Trophoblast cell (in vitro differentiated cells and primary cell): ENCODE data around the gene USP7.
"Not testable (repeated sequence)": the region's sequence is repeated elsewhere in the genome, so short reads cannot be mapped to it uniquely, and the experiment has no call there.

ENCODE experiments used
- DNase-seq, 2 donors: peaks; one replicate each; pipeline ENCODE4 v3.0.0-alpha.2; 2016
- H2AFZ ChIP-seq: 2 replicates; pipeline ENCODE4 v1.6.1; 2013; ENCODE audit warnings: low read length, moderate library complexity, mild to moderate bottlenecking; ENCODE audit not compliant: insufficient read depth, poor library complexity
- H2AK5ac ChIP-seq: 2 replicates; pipeline ENCODE4 v1.6.1; 2013; ENCODE audit warnings: mild to moderate bottlenecking, low read length
- H2BK120ac ChIP-seq: 2 replicates; pipeline ENCODE4 v1.6.1; 2013; ENCODE audit warnings: low read length, mild to moderate bottlenecking, moderate library complexity; ENCODE audit not compliant: insufficient read depth, poor library complexity
- H2BK12ac ChIP-seq: 2 replicates; pipeline ENCODE4 v1.6.1; 2013; ENCODE audit warnings: mild to moderate bottlenecking, low read length, moderate library complexity
- H2BK5ac ChIP-seq: 2 replicates; pipeline ENCODE4 v1.6.1; 2013; ENCODE audit warnings: low read length, low read depth, moderate library complexity, mild to moderate bottlenecking; ENCODE audit not compliant: poor library complexity
- H3K14ac ChIP-seq: 2 replicates; pipeline ENCODE4 v1.6.1; 2013; ENCODE audit warnings: mild to moderate bottlenecking, low read length
- H3K18ac ChIP-seq: 2 replicates; pipeline ENCODE4 v1.6.1; 2013; ENCODE audit warnings: mild to moderate bottlenecking, low read length
- H3K23ac ChIP-seq: 2 replicates; pipeline ENCODE4 v1.6.1; 2013; ENCODE audit warnings: low read length
- H3K27ac ChIP-seq: 2 replicates; pipeline ENCODE4 v1.5.1; 2013; ENCODE audit warnings: low read depth, mild to moderate bottlenecking, inconsistent platforms, low read length, moderate library complexity
- H3K27me3 ChIP-seq: 2 replicates; pipeline ENCODE4 v1.6.1; 2013; ENCODE audit warnings: inconsistent platforms, mild to moderate bottlenecking, low read length, moderate library complexity; ENCODE audit not compliant: insufficient read depth
- H3K36me3 ChIP-seq, 2 experiments: 1 replicate in 1 of 2; 2 replicates in 1 of 2; pipeline ENCODE4 v1.6.1; 2013; ENCODE audit warnings: low read length in 2 of 2, mild to moderate bottlenecking in 2 of 2, moderate library complexity in 1 of 2; ENCODE audit not compliant: insufficient read depth in 2 of 2, control insufficient read depth in 1 of 2
- H3K4ac ChIP-seq: 2 replicates; pipeline ENCODE4 v1.6.1; 2013; ENCODE audit warnings: low read depth, mild to moderate bottlenecking, low read length, moderate library complexity
- H3K4me1 ChIP-seq, 2 experiments: 1 replicate in 1 of 2; 2 replicates in 1 of 2; pipeline ENCODE4 v1.6.1; 2013; ENCODE audit warnings: low read length in 2 of 2, mild to moderate bottlenecking in 2 of 2, moderate library complexity in 1 of 2; ENCODE audit not compliant: insufficient read depth in 2 of 2, control insufficient read depth in 1 of 2
- H3K4me2 ChIP-seq: 2 replicates; pipeline ENCODE4 v1.6.1; 2013; ENCODE audit warnings: inconsistent platforms, mild to moderate bottlenecking, low read length, moderate library complexity
- H3K4me3 ChIP-seq: 2 replicates; pipeline ENCODE4 v1.5.1; 2013; ENCODE audit warnings: mild to moderate bottlenecking, low read depth, low read length, inconsistent platforms
- H3K79me1 ChIP-seq: one replicate; pipeline ENCODE4 v1.6.1; 2013; ENCODE audit warnings: low read length
- H3K79me2 ChIP-seq: 2 replicates; pipeline ENCODE4 v1.6.1; 2013; ENCODE audit warnings: low read length, mild to moderate bottlenecking; ENCODE audit not compliant: control insufficient read depth, insufficient read depth, poor library complexity
- H3K9ac ChIP-seq: 2 replicates; pipeline ENCODE4 v1.6.1; 2013; ENCODE audit warnings: mild to moderate bottlenecking, low read length
- H3K9me3 ChIP-seq: 2 replicates; pipeline ENCODE4 v1.6.1; 2013; ENCODE audit warnings: low read depth, mild to moderate bottlenecking, control low read depth, inconsistent platforms, low read length; ENCODE audit not compliant: insufficient read depth
- H4K12ac ChIP-seq: 2 replicates; pipeline ENCODE4 v1.6.1; 2013; ENCODE audit warnings: low read depth, mild to moderate bottlenecking, low read length, moderate library complexity
- H4K8ac ChIP-seq: 2 replicates; pipeline ENCODE4 v1.6.1; 2013; ENCODE audit warnings: low read depth, mild to moderate bottlenecking, low read length, moderate library complexity
- H4K91ac ChIP-seq: one replicate; pipeline ENCODE4 v1.6.1; 2013; ENCODE audit warnings: low read depth, mild to moderate bottlenecking, low read length, moderate library complexity
- WGBS: extraction: QIAGEN DNeasy Blood & Tissue Kit; methylation state at CpG from one replicate; pipeline ENCODE4 v1.1.7; 2013; ENCODE audit warnings: missing lambda C conversion rate; ENCODE audit not compliant: insufficient read length, insufficient coverage; ENCODE audit errors: extremely low coverage; 5-methylcytosine and 5-hydroxymethylcytosine counted together

The USP7 gene

DNA sequence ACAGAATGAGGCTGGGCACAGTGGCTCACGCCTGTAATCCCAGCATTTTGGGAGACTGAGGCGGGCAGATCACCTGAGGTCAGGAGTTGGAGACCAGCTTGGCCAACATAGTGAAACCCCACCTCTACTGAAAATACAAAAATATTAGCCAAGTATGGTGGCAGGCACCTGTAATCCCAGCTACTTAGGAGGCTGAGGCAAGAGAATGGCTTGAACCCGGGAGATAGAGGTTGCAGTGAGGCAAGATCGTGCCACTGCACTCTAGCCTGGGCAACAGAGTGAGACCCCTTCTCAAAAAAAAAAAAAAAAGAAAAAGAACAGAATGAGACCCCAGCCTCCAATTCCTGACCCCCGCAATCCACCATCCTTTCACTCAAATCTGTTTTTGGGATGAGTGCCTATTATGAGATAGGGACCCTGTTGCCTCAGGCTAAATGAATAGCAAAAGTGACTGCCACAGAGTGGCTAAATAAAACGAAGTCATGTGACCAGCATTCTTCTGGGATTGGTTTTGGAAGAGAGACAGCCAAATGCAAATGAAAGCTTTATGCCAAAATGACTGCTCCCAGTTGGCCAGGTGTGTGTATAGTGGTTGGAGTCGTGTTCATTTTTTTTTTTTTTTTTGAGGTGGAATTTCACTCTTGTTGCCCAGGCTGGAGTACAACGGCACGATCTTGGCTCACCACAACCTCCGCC lies 5.6 kb upstream of the USP7 start:
- H2BK5ac ChIP-seq, H3K9me3 ChIP-seq: not testable (repeated sequence)
- no CpG with 5 or more reads among the region's 10 CpGs for WGBS

DNA sequence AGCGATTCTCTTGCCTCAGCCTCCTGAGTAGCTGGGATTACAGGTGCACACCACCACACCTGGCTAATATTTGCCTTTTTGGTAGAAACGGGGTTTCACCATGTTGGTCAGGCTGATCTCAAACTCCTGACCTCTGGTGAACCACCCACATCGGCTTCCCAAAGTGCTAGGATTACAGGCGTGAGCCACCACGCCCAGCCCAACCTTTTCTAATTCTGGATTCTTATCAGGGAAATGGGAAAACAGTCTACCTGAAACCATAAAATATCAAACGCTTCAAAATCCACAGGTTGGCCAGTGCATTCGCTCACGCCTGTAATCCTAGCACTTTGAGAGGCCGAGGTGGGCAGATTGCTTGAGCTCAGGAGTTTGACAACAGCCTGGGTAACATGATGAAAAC lies 4.3 kb upstream of the USP7 start:
- not testable (repeated sequence) for H3K9ac ChIP-seq, H3K79me2 ChIP-seq, H2BK12ac ChIP-seq, H4K8ac ChIP-seq, H2AK5ac ChIP-seq, H2BK120ac ChIP-seq, H3K27me3 ChIP-seq, H3K36me3 ChIP-seq, H3K4me2 ChIP-seq, H3K79me1 ChIP-seq, H3K23ac ChIP-seq, H3K9me3 ChIP-seq, H2AFZ ChIP-seq, H3K14ac ChIP-seq, H4K12ac ChIP-seq, H3K4me3 ChIP-seq, H3K4me1 ChIP-seq, H4K91ac ChIP-seq, H3K27ac ChIP-seq, H2BK5ac ChIP-seq, H3K4ac ChIP-seq, H3K18ac ChIP-seq, DNase-seq
- WGBS = no CpG with 5 or more reads among the region's 9 CpGs

More for the DNA sequence above, 5.6 kb upstream of the USP7 start:
- H3K79me2 ChIP-seq, H3K14ac ChIP-seq, H2AK5ac ChIP-seq, H3K27ac ChIP-seq, H3K4me2 ChIP-seq, H4K12ac ChIP-seq, H2BK120ac ChIP-seq, DNase-seq, H3K18ac ChIP-seq, H3K4ac ChIP-seq, H4K8ac ChIP-seq, H2AFZ ChIP-seq, H3K36me3 ChIP-seq, H3K27me3 ChIP-seq, H4K91ac ChIP-seq, H3K23ac ChIP-seq, H3K4me3 ChIP-seq, H3K79me1 ChIP-seq, H3K9ac ChIP-seq, H3K4me1 ChIP-seq, H2BK12ac ChIP-seq: not testable (repeated sequence)

DNA sequence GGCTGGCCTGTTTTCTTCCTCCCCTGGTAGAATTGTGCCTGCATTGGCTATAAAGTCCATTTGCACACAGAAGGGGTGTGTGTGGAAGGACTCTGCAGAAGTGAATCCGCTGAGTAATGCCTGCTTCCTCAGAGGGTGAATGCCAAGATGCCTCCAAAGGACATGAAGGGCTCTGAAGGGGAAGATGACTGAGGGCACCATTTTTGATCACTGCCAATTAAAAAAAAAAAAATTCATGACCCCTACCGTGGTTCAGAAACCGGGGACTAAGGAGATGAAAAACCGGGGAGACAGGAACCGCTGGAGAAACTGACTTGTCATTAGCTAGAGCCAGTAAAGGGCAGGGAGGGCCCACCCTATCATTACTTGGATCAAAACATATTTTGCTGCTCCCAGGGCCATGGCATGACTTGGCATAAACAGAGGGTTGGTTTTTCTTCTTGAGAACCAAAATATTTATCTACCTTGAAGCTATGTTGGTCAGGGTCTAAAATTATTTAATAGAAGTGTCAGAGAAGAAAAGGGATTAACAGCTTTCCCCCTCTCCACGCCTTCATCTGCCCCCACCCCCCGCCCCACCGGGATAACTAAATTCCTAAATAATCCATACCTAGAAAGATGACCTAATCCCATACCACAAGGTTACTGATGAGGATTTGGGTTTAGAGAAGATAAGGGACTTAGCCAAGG lies 3.6 kb upstream of the USP7 start:
- Histone ChIP-seq H2BK5ac (no peak overlapping the region), H3K14ac (no peak overlapping the region), H3K23ac (no peak overlapping the region), H3K9ac (no peak overlapping the region), H3K18ac (no peak overlapping the region), H3K4ac (no peak overlapping the region), H3K9me3 (no peaks in the 10 kb centered on the region), H3K79me1 (peaks cover 9% of the 10 kb centered on the region), H3K36me3 (no peaks in the 10 kb centered on the region), H2AK5ac (no peak overlapping the region), H2BK120ac (no peak overlapping the region), H2BK12ac (no peak overlapping the region), H2AFZ (no peak overlapping the region), H3K79me2 (peaks cover 11% of the 10 kb centered on the region), H4K8ac (no peak overlapping the region), H3K27ac (no peak overlapping the region), H3K4me3 (no peak overlapping the region), H3K4me1 (no peaks in the 10 kb centered on the region), H4K12ac (no peak overlapping the region), H4K91ac (no peak overlapping the region), H3K4me2 (no peak overlapping the region), H3K27me3 (no peaks in the 10 kb centered on the region)
- DNase-seq = no peak
- no CpG with 5 or more reads among the region's 8 CpGs for WGBS

DNA sequence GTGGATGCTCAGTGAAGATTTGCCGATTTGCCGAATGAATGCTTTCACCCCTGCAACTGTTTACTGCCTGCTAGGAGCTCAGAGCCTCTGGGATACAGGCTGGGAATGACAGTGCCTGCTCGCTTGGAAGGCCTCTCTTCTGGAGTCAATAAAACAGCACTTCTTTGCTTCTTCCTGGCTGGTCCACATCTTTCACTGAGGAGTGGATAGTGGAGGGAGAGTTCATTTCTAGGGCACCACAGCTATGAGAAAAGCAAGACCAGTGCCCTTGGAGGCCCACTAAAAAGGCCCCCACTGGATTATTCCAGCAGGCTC lies 3.1 kb upstream of the USP7 start:
- peaks cover 9% of the 10 kb centered on the region for H3K79me1 ChIP-seq
- no peak for DNase-seq
- H2AK5ac ChIP-seq = no peak overlapping the region
- H3K4me1 ChIP-seq = peaks cover 3 to 4% of the 10 kb centered on the region in 2 experiments
- no peak overlapping the region for H4K91ac ChIP-seq
- no peak overlapping the region for H2BK12ac ChIP-seq
- H3K18ac ChIP-seq = no peak overlapping the region
- H3K23ac ChIP-seq = no peak overlapping the region
- H3K79me2 ChIP-seq = peaks cover 16% of the 10 kb centered on the region
- H2AFZ ChIP-seq = no peak overlapping the region
- no peaks in the 10 kb centered on the region for H3K9me3 ChIP-seq
- H3K4ac ChIP-seq = no peak overlapping the region
- no peak overlapping the region for H3K9ac ChIP-seq
- no peak overlapping the region for H3K4me3 ChIP-seq
- H2BK120ac ChIP-seq = no peak overlapping the region
- H3K36me3 ChIP-seq = no peaks in the 10 kb centered on the region
- H2BK5ac ChIP-seq = no peak overlapping the region
- H4K12ac ChIP-seq = no peak overlapping the region
- H3K4me2 ChIP-seq = no peak overlapping the region
- WGBS = no CpG with 5 or more reads among the region's 3 CpGs
- H3K27me3 ChIP-seq = no peaks in the 10 kb centered on the region
- no peak overlapping the region for H3K14ac ChIP-seq
- no peak overlapping the region for H3K27ac ChIP-seq
- no peak overlapping the region for H4K8ac ChIP-seq
